Panc1 (cell line): ENCODE results near the gene CEACAM21. TPM values are rescaled to one million over a fixed set of nuclear protein-coding genes. Genes with fewer than 3 reads are reported as not detected.

Source experiments
- ATAC-seq: fragments of 200-7000 bp; cut with Tn5 transposase; 2 replicates; pipeline ENCODE4 v1.9.1; 2020; ENCODE audit warnings: mild to moderate bottlenecking, moderate library complexity
- BruUV-seq: library from RNA; stranded (reverse); fragments of 400-500 nt; replicated peaks from 2 replicates; lab custom pipeline; 2021; lab: Mats Ljungman, UMichigan
- CTCF ChIA-PET: fragments of 300-600 bp; sonication (Branson Sonifier 250); formaldehyde crosslinking; loops from one replicate; lab custom pipeline; 2022; ENCODE audit warnings: antibody characterized with exemption; lab: Charles Lee
- POLR2A ChIA-PET: fragments of 300-600 bp; sonication (Branson Sonifier 250); formaldehyde crosslinking; loops from one replicate; lab custom pipeline; 2022; ENCODE audit warnings: antibody characterized with exemption; lab: Charles Lee
- DNase-seq: peaks from one replicate; pipeline ENCODE4 v3.0.0-alpha.2; 2010; ENCODE audit warnings: low read depth, low spot score
- H3K27ac ChIP-seq: 2 replicates; pipeline ENCODE4 v1.5.1; 2011; ENCODE audit warnings: mild to moderate bottlenecking, low read length, inconsistent platforms
- H3K27me3 ChIP-seq: fragments of 200-500 bp; sonication (Bioruptor generic); 2 replicates; pipeline ENCODE4 v1.6.0; 2014; ENCODE audit warnings: low read length, inconsistent platforms; ENCODE audit not compliant: control insufficient read depth, insufficient read depth
- H3K36me3 ChIP-seq: fragments of 200-500 bp; sonication (Bioruptor generic); 2 replicates; pipeline ENCODE4 v1.5.1; 2014; ENCODE audit warnings: inconsistent platforms, mild to moderate bottlenecking, low read length, moderate library complexity; ENCODE audit not compliant: control insufficient read depth, insufficient read depth
- H3K4me1 ChIP-seq: 2 replicates; pipeline ENCODE4 v1.5.1; 2011; ENCODE audit warnings: inconsistent platforms, mild to moderate bottlenecking, low read length, moderate library complexity; ENCODE audit not compliant: control insufficient read depth, insufficient read depth
- H3K4me3 ChIP-seq, 2 experiments: 2 replicates each; pipeline ENCODE4 v1.5.1; 2011 to 2012; ENCODE audit warnings: low read depth in 2 of 2, low read length in 2 of 2, mild to moderate bottlenecking in 2 of 2, inconsistent platforms in 1 of 2, moderate library complexity in 1 of 2
- H3K9me3 ChIP-seq: fragments of 200-500 bp; sonication (Bioruptor generic); 2 replicates; pipeline ENCODE4 v1.5.1; 2014; ENCODE audit warnings: low read depth, mild to moderate bottlenecking, inconsistent platforms, low read length, moderate library complexity; ENCODE audit not compliant: control insufficient read depth, insufficient read depth
- POLR2AphosphoS5 ChIP-seq: IDR thresholded peaks from 2 replicates; pipeline ENCODE4 v1.6.1; 2012; ENCODE audit warnings: mild to moderate bottlenecking, low read depth, low read length, moderate library complexity
- SIN3A ChIP-seq: IDR thresholded peaks from 2 replicates; pipeline ENCODE4 v1.6.1; 2012; ENCODE audit warnings: low read depth, mild to moderate bottlenecking, low read length, moderate library complexity, borderline replicate concordance; ENCODE audit not compliant: insufficient read depth
- TCF7L2 ChIP-seq: IDR thresholded peaks from 2 replicates; pipeline ENCODE4 v1.6.1; 2011; ENCODE audit warnings: mild to moderate bottlenecking, low read depth, low read length, inconsistent platforms
- in situ Hi-C: cut with HindIII; loops from 2 replicates; pipeline ENCODE4 v1.10.0; 2016; ENCODE audit warnings: low sequenced_read_pairs, low pct_unique_long_range_greater_than_20kb
- intact Hi-C: fragments of 100-400 bp; cut with micrococcal nuclease; formaldehyde crosslinking; loops from one replicate; pipeline ENCODE4 v1.10.0; 2022; ENCODE audit not compliant: unreplicated experiment
- total RNA-seq: library from RNA; stranded (reverse); gene quantifications from one replicate; pipeline ENCODE4 v1.2.1, GENCODE V29; 2021; ENCODE audit not compliant: unreplicated experiment
- TF ChIP-seq, protein P1 (sequence below): fragments of 450-650 bp; IDR thresholded peaks from 2 replicates; pipeline ENCODE4 v1.5.1; 2017; ENCODE audit warnings: mild to moderate bottlenecking
- TF ChIP-seq, protein P2 (sequence below), 2 experiments: IDR thresholded peaks; 2 replicates each; pipeline ENCODE4 v1.6.1; 2011 to 2012; ENCODE audit warnings: low read depth in 2 of 2, control low read depth in 1 of 2, low read length in 1 of 2, mild to moderate bottlenecking in 1 of 2, moderate library complexity in 1 of 2; ENCODE audit not compliant: insufficient read depth in 1 of 2

The CEACAM21 gene
- total RNA-seq, 1 experiment from 2014 or later, result not detected

DNA sequence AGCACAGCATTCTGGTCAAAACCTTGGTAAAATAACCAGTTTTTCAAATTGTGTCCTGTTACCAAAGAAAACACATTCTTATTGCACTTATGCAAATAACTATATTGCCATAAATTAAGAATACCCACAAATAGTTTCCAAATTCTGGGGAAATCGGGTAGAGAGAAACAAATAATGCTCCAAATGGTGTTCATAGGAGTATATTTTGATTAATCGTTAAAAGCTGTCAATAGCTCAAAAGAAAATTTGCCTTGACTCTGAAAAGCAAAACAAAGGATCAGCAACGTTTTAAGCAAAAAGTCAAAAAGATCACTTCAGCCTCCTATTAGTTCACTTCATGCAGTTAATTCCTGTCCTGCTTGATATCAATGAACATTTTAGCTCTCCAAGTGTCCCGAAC is 22.2 kb upstream of the CEACAM21 start:
- H3K9me3 ChIP-seq, result no peaks in the 10 kb centered on the region
- in situ Hi-C loops, result no loop called here
- no peaks in the 10 kb centered on the region for H3K4me1 ChIP-seq
- CTCF ChIA-PET, result no interaction called here
- no peak for DNase-seq
- intact Hi-C loops, result no loop called here
- POLR2A ChIA-PET, result no interaction called here
- no peak for ATAC-seq
- TF ChIP-seq TCF7L2, result no peak
- TF ChIP-seq POLR2AphosphoS5, result no peak
- TF ChIP-seq, protein P1, sequence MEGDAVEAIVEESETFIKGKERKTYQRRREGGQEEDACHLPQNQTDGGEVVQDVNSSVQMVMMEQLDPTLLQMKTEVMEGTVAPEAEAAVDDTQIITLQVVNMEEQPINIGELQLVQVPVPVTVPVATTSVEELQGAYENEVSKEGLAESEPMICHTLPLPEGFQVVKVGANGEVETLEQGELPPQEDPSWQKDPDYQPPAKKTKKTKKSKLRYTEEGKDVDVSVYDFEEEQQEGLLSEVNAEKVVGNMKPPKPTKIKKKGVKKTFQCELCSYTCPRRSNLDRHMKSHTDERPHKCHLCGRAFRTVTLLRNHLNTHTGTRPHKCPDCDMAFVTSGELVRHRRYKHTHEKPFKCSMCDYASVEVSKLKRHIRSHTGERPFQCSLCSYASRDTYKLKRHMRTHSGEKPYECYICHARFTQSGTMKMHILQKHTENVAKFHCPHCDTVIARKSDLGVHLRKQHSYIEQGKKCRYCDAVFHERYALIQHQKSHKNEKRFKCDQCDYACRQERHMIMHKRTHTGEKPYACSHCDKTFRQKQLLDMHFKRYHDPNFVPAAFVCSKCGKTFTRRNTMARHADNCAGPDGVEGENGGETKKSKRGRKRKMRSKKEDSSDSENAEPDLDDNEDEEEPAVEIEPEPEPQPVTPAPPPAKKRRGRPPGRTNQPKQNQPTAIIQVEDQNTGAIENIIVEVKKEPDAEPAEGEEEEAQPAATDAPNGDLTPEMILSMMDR, result no peak
- TF ChIP-seq SIN3A, result no peak
- TF ChIP-seq, protein P2, sequence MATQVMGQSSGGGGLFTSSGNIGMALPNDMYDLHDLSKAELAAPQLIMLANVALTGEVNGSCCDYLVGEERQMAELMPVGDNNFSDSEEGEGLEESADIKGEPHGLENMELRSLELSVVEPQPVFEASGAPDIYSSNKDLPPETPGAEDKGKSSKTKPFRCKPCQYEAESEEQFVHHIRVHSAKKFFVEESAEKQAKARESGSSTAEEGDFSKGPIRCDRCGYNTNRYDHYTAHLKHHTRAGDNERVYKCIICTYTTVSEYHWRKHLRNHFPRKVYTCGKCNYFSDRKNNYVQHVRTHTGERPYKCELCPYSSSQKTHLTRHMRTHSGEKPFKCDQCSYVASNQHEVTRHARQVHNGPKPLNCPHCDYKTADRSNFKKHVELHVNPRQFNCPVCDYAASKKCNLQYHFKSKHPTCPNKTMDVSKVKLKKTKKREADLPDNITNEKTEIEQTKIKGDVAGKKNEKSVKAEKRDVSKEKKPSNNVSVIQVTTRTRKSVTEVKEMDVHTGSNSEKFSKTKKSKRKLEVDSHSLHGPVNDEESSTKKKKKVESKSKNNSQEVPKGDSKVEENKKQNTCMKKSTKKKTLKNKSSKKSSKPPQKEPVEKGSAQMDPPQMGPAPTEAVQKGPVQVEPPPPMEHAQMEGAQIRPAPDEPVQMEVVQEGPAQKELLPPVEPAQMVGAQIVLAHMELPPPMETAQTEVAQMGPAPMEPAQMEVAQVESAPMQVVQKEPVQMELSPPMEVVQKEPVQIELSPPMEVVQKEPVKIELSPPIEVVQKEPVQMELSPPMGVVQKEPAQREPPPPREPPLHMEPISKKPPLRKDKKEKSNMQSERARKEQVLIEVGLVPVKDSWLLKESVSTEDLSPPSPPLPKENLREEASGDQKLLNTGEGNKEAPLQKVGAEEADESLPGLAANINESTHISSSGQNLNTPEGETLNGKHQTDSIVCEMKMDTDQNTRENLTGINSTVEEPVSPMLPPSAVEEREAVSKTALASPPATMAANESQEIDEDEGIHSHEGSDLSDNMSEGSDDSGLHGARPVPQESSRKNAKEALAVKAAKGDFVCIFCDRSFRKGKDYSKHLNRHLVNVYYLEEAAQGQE (IDR thresholded peaks at IDR 0.05; ENCODE audit: insufficient read depth in 1 of 2, low read depth in 2 of 2, low read length in 1 of 2), result no peak
- no peaks in the 10 kb centered on the region; the same call in 1 of the 2 replicates for H3K36me3 ChIP-seq
- peaks cover 28% of the 10 kb centered on the region for H3K27me3 ChIP-seq
- H3K27ac ChIP-seq, result no peak overlapping the region
- no peak overlapping the region for H3K4me3 ChIP-seq
- no TSS peak for BruUV-seq

GRCh38 chr19:41554907-41555306 is 21.1 kb upstream of the CEACAM21 start:
- Histone ChIP-seq H3K4me3 (no peak overlapping the region), H3K4me1 (no peaks in the 10 kb centered on the region), H3K27ac (no peak overlapping the region), H3K9me3 (no peaks in the 10 kb centered on the region), H3K36me3 (no peaks in the 10 kb centered on the region), H3K27me3 (peaks cover 31% of the 10 kb centered on the region)
- no peak for ATAC-seq
- TF ChIP-seq, protein P2 (IDR thresholded peaks at IDR 0.05; ENCODE audit: insufficient read depth in 1 of 2, low read depth in 2 of 2, low read length in 1 of 2), result no peak
- TF ChIP-seq TCF7L2 (no peak), SIN3A (no peak), POLR2AphosphoS5 (no peak)
- TF ChIP-seq, protein P1, result no peak
- CTCF ChIA-PET, result interaction anchor here (0.6 kb wide), 1 partner anchor 106 kb away, joined by 3 read pairs; no protein-coding TSS in a partner anchor
- DNase-seq, result no peak
- intact Hi-C loops (no loop called here), in situ Hi-C loops (no loop called here)
- POLR2A ChIA-PET, result interaction anchor here (0.7 kb wide), 1 partner anchor 123 kb away, joined by 5 read pairs; no protein-coding TSS in a partner anchor
- BruUV-seq, result no TSS peak
